Stomach (tissue), 4 donors: Measurements from ENCODE around the gene HSPB7.

Experiments
- EP300 ChIP-seq: sonication (generic); formaldehyde crosslinking; IDR thresholded peaks from one replicate; pipeline ENCODE4 v1.6.1; 2017; ENCODE audit warnings: antibody characterized with exemption
- POLR2A ChIP-seq, 4 donors: fragments of 450-650 bp; IDR thresholded peaks; one replicate each; pipeline ENCODE4 v1.6.1; 2016; ENCODE audit warnings: antibody characterized with exemption in 4 of 4, control low read depth in 2 of 4, mild to moderate bottlenecking in 1 of 4, moderate library complexity in 1 of 4
- POLR2AphosphoS5 ChIP-seq, 3 donors: sonication (generic); formaldehyde crosslinking; IDR thresholded peaks; one replicate each; pipeline ENCODE4 v1.6.1; 2016; ENCODE audit warnings: antibody characterized with exemption in 3 of 3
- TF ChIP-seq, protein P1 (sequence below), 7 experiments: fragments of 450-650 bp in 4 of 7; fragments of 200-600 bp in 3 of 7; sonication (generic) in 3 of 7; IDR thresholded peaks; one replicate each; pipeline ENCODE4 v1.5.1; 2016 to 2019; ENCODE audit warnings: antibody characterized with exemption in 7 of 7, control low read depth in 2 of 7, mild to moderate bottlenecking in 1 of 7

GRCh38 chr1:15973772-15974171, 44.1 kb downstream of the HSPB7 start:
- TF ChIP-seq, protein P1, sequence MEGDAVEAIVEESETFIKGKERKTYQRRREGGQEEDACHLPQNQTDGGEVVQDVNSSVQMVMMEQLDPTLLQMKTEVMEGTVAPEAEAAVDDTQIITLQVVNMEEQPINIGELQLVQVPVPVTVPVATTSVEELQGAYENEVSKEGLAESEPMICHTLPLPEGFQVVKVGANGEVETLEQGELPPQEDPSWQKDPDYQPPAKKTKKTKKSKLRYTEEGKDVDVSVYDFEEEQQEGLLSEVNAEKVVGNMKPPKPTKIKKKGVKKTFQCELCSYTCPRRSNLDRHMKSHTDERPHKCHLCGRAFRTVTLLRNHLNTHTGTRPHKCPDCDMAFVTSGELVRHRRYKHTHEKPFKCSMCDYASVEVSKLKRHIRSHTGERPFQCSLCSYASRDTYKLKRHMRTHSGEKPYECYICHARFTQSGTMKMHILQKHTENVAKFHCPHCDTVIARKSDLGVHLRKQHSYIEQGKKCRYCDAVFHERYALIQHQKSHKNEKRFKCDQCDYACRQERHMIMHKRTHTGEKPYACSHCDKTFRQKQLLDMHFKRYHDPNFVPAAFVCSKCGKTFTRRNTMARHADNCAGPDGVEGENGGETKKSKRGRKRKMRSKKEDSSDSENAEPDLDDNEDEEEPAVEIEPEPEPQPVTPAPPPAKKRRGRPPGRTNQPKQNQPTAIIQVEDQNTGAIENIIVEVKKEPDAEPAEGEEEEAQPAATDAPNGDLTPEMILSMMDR (IDR thresholded peaks at IDR 0.05), result no peak
- TF ChIP-seq POLR2AphosphoS5 (IDR thresholded peaks at IDR 0.05) (no peak), POLR2A (IDR thresholded peaks at IDR 0.05) (no peak), EP300 (no peak)
